HG02571 (cell line): ENCODE data around the gene TRIM47.

ENCODE experiments used
- ATAC-seq: cut with Tn5 transposase; IDR thresholded peaks from one replicate; pipeline ENCODE4 v1.9.1; 2021; ENCODE audit warnings: mild to moderate bottlenecking, moderate library complexity; ENCODE audit not compliant: unreplicated experiment

TRIM47 gene

GRCh38 chr17:75834279-75834920 lies 44.0 kb downstream of the TRIM47 start:
- ATAC-seq = no peak

- no peak for ATAC-seq
These were observed 45.6 kb downstream of the TRIM47 start for GRCh38 chr17:75832652-75833400.

- ATAC-seq = no peak
These were observed 46.2 kb downstream of the TRIM47 start for GRCh38 chr17:75832164-75832651.

GRCh38 chr17:75831032-75831571 lies 47.3 kb downstream of the TRIM47 start:
- no peak for ATAC-seq

- ATAC-seq = no peak
These were observed 48.0 kb downstream of the TRIM47 start for GRCh38 chr17:75830164-75831031.

- ATAC-seq = no peak
These were observed 48.6 kb downstream of the TRIM47 start for GRCh38 chr17:75829747-75830146.

- no peak for ATAC-seq
These were observed 49.6 kb downstream of the TRIM47 start for GRCh38 chr17:75828741-75829140.

GRCh38 chr17:75828076-75828400 lies 50.3 kb downstream of the TRIM47 start:
- no peak for ATAC-seq

- ATAC-seq = no peak
These were observed 50.9 kb downstream of the TRIM47 start for GRCh38 chr17:75827308-75828075.

GRCh38 chr17:75826561-75827307 lies 51.6 kb downstream of the TRIM47 start:
- ATAC-seq = no peak

- no peak for ATAC-seq
These were observed 52.5 kb downstream of the TRIM47 start for GRCh38 chr17:75825748-75826370.

- ATAC-seq = no peak
These were observed 53.2 kb downstream of the TRIM47 start for GRCh38 chr17:75825149-75825552.

GRCh38 chr17:75824666-75825065 lies 53.7 kb downstream of the TRIM47 start:
- ATAC-seq = no peak
